NCI-H1092 treated with DMSO at 0.1 percent for 48 hours (cell line): ENCODE results near the gene TSGA10IP.

Experiments
- DNase-seq: peaks from one replicate; lab custom pipeline; 2025; lab: John Stamatoyannopoulos, UW

Gene TSGA10IP

DNA sequence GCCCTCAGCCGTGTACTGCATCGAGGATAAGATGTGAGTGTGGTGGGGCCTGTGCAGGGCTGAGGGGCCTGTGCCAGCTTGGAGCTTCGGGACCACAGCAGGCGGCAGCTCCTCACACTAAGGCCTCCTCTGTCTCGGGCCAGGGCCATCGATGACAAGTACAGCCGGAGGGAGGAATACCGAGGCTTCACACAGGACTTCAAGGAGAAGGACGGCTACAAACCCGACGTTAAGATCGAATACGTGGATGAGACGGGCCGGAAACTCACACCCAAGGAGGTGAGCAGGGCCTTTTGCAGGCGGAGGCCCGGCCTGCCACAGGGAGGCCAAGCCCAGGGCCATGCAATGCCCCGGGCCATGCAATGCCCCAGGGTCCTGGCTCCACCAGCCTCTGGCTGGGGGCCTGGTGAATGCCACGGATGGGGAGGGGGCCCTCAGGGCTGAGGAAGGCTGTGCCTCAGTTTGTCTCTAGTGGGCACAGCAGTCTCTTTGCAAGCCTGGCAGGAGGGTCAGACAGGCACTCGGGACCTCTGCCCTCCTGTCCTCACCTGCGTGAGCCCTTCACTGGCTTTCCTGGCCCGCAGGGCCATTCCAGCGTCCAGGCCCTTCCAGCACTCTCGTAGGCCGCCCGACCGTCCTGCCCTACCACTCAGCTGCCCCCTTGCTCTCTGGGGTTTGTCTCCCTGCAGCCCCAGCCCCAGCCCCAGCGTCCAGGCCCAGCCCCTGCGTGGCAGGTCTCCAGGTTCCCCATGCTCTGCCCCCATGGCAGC, 32.5 kb downstream of the TSGA10IP start:
- no peak for DNase-seq

DNA sequence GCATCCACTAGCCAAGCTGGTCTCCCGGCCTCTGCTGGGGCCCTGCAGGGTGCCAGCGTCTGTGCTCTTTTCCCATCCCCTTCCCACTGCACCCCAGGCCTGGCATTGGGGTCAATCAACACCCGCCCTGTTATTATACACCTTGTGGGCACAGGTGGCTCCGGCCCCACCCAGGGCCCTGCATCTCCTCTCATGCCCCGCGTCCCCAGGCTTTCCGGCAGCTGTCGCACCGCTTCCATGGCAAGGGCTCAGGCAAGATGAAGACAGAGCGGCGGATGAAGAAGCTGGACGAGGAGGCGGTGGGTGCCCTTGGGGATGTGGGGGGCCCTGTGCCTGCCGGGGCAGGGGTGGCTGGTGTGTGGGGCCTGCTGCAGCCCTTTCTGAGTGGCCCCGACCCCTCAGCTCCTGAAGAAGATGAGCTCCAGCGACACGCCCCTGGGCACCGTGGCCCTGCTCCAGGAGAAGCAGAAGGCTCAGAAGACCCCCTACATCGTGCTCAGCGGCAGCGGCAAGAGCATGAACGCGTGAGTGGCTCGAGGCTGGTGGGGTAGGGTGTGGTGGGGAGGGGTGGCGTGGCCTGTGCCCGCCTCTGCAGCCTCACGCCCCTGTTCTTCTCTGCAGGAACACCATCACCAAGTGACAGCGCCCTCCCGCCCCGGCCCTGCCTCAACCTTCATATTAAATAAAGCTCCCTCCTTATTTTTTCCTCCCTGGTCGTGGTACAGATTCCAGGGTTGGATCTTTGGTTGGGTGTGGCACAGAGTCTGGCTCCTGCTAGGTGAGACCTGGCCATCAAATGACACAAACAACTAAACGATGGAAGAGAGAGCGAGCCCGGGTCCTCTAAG, 33.3 kb downstream of the TSGA10IP start:
- DNase-seq = no peak

DNA sequence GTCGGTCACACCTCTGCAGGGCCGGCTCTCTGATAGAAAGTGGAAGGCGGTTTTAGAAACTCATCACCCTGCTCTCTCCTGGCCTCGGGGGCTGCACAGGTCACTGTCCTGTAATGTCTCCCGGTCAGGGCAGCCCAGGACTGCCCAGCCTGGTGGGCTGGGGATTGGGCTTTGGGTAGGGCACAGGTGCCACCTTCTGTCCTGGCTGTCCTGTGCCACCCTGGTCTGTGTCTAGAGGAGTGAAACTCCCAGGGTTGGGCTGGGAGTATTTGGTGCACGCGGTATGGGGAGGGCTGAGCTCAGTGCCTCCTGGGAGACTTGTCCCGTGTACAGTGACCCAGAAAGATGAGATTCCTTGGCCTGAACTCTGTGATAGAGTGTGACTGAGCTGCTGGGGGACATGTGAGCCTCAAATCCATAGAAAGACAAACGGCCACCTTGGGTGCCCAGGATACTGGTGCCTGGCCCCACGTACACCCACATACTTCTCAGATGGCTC, 34.0 kb downstream of the TSGA10IP start:
- DNase-seq = no peak

DNA sequence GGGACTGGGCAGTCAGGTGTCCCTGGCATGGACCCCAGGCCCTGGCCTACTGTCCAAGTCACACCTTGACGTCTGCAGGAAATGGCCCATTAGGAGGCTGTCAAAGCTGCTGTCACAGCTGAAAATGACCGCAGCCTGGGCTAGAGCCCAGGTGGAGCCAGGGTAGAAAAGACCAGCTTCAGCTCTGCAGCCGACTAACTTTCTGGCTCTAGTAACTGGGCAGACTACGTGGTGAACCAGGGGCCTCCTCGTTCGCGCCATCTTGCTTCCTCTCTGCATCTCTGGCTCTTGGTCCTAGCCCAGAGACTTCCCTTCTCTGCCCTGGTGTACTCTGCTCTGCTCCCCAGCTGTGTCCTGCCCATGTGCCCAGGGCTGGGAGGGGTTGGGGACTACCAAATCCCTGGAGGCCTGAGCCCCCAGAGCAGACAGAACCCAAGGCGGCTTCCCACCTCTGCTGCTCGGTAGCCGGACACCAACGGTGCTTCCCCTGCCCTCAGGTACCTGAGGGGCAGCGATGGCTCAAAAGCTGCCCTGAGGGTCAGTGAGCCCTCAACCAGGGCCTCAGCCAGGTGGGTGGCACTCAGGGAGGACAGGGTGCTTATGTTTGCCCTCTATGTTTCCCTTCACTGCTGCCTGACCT, 35.9 kb downstream of the TSGA10IP start:
- no peak for DNase-seq

DNA sequence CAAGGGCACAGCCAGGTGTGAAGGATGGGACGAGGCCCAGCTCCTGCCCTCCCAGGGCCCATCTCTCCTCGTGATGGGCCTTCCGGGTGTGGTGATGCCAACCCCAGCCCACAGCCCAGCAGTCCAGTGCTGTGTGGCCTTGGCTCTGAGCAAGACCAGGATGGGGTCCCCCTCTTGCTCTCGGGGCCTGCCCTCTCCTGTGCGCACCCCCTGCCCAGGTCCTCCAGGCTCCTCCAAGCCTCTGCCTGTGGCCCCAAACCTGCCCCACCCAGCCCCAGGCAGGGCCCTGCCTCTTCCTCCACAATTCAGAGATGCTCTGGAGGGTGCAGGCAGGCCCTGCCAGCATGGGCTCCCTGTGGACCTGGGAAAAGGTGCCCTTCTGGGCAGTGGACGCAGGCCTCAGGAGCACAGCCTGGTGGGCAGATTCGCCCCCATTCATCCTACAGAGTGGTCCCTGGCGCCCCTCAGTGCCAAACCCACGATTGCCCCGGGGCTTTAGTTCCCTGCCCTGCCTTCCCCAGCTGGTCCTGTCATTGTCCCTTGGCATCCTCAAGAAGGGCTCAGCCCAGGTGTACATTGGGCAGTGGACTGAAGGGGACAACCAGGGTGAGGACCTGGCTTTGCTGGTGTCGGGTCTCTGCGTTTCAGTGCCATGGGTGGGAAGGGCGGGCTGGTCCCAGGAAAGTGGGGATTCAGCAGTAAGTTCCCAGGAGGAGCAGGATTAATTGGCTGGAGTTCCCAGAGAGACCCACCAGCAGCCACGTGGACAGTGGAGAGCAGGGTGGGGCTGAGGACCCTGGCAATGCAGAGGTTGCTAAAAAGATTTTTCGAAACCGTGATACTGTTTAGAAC, 36.9 kb downstream of the TSGA10IP start:
- no peak for DNase-seq

DNA sequence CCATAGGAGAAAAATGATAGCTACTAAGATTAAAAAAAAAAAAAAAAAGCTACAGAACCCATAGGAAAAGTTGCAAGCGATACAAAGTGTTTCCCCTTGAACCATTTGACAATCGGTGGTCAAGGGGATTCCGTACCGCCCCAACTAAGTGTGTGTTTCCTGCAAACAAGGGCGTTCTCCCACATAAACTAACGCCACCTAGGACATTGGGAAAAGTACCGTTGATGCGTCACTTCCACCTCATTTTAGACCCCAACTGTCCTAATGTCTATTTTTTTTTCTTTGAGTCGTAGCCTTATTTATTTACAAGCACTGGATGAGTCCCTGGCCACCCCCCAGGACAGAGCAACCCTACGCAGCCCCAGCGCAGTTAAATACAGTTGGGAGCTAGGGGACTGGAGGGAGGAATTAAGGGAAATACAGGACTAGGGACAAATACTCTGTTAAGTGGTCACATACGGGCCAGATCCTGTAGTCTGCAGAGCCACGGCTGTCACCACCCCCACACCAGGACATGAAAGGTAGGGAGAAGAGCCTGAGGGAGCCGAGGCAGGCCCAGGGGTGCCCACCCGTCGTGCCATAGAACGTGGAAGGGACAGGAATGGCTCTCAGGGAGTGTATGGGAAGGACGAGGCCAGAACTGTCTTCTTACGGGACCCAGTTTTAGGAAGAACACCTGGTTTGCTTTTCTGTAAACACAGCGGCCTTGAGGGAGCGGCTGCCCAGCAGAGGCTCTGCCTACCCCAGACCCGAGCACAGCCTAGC, 37.7 kb downstream of the TSGA10IP start:
- DNase-seq = no peak

DNA sequence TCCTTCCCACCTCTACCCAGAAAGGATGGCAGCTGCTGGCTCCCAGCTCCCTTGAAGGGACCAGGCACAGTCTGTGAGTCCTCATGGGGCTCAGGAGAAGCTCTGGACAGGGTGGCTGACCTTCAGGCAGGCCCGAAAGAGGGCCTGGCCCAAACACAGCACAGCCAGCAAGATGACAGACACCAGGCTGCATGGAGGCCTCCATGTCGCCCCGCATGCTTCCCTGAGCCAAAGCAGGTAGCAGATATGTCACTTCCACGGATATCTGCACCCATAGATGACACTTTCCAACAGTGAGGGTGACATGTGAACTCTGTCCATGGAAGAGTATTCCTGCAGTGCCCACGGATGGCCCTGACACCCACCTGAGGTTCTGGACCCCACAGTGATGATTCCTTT, 38.3 kb downstream of the TSGA10IP start:
- DNase-seq = no peak

DNA sequence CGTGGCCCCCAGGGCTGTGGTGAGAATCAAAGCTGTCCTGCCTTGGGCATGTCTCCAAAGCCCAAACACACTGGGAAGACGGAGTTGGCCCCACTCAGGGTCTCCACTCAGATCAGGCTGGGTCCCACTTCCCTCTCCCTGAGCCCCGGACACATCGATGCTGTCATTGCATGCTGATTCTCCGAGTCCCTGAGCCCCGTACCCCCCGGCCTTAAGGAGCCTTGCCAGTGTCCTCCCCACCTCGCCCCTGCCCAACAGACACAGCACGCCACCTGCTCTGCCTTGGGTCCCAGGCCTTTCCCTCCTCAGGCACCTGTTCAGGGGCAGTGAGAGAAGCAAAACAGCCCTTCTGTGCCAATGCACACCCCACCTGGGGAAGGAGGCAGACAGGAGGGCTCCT, 42.1 kb downstream of the TSGA10IP start:
- no peak for DNase-seq

DNA sequence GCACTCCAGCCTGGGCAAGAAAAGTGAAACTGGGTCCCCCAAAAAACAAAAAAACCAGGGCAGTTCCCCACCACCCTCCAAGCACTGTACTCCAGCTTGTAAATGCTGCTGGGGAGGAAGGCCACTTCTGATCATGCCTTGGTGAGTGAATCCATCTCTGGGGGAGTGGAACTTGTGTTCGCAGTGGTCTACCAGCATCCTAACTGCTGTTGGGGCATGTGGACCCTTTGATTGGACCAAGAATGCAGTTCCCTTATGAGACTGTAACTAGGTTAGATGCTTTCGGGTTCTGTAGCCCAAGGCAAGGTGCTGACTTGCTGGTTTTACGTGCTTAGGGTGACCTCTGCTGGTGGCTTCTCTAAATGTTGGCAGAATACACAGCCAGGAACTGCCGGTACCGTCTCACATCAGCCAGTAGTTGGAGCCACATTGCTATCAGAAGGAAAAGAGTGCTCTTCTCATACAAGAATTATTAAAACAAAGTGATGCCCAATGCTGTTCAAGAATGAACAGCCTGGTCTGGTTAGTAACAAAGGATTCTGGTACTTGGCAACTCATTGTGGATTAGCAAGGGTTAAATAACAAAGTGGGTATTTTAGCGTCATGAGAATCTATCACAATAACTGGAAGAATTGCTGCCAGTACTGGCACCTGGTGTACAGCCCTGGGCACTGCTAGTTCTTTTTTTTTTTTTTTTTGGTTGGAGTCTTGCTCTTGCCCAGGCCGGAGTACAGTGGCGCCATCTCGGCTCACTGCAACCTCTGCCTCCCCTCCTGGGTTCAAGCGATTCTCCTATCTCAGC, 43.7 kb downstream of the TSGA10IP start:
- DNase-seq = peak; percentile 97

DNA sequence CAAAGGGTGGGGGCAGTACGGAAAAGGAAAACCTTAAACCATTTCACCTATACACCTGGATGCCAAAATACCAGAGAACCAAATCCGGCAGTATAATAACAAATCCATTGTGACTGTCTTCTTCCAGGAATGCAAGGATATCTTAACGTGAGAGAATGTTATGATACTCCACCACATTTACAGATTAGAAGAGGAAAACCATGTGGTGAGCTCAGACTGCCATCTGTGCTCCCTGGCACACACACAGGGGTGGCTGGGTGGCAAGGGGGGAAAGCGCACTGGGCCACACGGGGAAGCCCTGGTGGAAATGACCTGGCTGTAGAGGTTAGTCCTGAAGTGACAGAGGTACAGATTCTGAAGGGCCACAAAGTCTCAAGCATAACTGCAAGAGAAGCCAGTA, 46.8 kb downstream of the TSGA10IP start:
- no peak for DNase-seq

DNA sequence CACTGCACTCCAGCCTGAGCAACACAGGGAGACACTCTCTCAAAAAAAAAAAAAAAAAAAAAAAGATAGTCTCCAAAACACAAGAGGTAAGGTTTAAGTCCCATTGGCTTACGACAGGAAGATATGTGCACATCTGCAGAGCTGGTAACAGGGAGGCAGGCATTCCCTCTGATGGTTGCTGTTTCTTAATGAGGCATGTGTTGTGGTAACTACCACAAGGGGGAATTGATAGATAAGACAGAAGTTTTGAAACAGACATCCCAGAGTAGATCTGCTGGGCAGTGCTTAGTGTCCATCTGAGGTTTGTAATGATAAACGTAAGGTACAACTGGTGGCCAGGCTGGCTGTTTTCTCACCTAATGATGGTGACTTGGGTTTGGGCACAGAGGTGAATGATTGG, 52.0 kb downstream of the TSGA10IP start:
- DNase-seq = no peak

DNA sequence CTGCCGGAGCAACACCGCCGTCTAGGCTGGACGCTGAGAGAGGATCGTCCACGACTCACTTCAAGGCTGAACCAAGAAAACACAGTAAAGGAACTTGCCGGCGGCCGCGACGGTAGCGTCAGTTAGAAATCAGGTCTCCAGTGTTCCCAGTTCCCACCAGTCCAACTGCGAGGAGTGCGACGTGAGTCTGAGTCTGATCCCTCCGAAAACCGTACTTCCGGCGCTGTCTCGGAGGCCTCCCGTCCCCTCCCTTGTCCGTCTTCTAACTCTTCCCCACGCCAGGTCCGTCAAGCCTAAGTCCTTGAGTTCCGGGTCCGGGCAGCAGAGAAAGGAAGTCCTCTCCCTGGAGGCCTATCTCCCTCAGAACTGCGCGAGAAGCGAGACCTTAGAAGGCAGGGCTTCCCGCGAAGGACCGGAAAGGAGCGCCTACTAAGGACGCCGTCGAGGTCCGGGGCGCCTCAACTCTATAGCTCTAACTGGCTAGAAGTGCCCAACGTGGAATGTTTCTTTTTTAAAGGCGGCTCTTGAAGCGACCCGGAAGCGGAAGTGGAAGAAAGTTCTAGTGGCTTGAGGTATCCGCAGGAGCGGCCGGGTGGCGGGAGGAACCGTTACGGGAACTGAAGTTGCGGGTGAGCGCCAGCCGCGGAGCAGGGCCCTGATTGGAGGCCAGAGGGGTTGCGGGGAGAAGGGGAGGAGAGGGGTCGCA, 56.8 kb downstream of the TSGA10IP start, which contains the start of the genes BANF1 and EIF1AD:
TSS of gene BANF1 (plus strand) at position 562 of the 706 bp plus-strand sequence. CDS start 748 bp downstream, outside the sequence.
TSS of gene EIF1AD (minus strand) at position 216 of the 706 bp plus-strand sequence. CDS start 1,768 bp downstream, outside the sequence.
- DNase-seq = peak; percentile 99

DNA sequence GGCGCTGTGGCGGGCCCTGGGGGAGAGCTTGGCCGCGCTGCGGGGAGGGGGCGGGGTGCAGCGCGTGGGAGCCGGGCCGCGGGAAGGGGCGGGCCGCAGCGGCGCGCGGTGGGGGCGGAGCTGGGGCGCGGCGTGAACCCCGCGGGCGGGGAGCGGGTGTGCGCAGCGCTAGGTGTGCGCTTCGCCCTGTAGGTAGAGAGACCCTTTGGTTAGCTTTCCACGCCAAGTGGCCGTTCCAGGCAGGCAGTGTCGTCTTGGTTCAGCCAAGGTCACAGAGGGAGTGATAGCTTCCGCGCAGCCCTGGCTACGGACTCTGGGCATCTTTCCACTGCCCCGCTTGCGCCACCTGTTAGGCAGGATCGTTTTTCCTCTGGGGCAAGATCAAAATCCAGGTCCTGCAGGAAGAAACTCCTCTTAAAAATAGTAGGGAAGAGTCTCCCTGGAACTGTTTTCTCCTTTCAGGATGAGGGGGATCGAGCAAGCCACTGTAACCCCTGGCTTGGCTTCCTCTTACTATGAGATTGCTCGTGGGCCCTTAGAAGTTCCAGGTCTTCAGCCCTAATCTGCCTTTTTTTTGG, 57.5 kb downstream of the TSGA10IP start:
- peak; percentile 70 for DNase-seq

DNA sequence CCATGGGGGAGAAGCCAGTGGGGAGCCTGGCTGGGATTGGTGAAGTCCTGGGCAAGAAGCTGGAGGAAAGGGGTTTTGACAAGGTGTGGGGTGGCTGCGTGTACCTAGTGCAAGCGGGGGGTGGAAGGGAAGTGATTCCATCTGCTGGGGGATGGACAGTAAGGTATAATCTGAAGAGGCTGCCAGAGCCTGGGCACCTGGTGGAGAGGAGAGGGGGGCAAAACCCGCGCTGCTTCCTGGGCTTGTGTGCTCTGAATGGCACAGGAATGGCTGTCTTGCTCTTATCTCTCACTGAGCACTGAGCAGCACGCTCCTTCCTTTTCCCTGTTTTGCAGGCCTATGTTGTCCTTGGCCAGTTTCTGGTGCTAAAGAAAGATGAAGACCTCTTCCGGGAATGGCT, 58.0 kb downstream of the TSGA10IP start:
- no peak for DNase-seq

DNA sequence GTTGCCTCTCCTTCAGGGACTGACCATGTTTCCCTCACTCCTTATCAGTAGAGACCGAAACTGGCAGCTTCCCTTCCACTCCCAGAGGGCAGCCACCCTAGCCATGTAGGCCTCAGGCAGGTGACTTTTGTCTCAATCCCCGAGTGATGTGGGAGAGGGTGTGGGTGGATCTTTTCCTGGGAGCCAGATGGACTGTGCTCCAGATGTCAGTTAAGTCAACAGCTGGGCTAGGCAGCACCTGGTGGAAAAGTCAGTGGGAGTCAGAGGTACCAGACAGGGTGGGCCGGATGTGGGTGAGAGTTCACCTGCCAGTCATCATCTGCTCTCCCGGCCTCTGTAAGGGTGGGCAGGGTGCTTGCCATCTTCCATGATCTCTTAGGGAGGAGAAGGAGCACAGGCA, 58.9 kb downstream of the TSGA10IP start:
- DNase-seq = no peak

DNA sequence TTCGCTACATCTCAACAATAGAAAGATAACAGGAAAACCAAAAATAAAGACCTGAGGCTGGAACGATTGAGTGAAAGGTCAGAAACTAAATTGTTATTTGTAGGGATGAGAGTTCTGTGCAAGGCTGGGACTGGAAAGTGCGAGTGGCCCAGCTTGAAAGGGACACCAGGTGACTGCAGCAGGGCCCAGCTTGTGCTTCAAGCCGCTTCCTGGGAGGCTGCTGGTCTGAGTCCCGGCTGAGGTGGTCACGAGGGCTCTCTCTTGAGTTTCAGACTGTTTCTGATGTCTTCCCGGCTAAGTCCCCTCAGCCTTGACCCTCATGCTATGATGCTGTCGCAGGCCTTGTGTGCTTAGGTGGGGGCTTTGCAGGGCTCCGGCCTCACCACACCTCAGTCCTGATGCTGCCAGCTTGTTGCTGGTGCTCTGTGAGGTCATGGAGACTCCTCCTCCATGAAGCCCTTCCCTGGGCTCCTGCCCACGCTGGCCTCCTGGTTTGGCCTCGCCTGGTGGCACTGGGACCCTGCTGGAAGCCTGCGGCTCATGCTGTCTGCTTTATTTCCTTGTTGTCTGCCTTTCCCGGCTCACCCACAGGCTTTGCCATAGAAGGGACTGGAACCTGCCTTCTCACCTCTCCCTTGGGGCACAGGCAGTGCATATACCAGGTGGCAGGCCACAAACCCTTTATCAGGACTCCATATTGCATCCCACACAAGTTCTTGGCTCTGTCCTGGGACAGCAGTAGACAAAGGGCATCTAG, 61.0 kb downstream of the TSGA10IP start:
- no peak for DNase-seq

DNA sequence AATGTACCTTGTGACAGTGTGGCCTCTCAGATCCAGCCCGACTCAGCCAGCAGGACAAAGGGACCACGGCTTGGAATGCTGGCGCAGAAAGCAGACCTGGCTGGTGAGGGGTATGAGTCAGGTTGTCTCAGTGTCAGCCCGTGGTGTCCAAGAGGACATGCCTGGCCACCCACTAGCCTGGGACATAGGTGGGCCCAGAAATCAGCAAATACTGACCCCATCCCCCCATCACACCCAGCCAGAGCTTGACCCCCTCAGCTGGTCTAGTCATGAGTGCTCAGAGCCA, 61.6 kb downstream of the TSGA10IP start:
- no peak for DNase-seq

DNA sequence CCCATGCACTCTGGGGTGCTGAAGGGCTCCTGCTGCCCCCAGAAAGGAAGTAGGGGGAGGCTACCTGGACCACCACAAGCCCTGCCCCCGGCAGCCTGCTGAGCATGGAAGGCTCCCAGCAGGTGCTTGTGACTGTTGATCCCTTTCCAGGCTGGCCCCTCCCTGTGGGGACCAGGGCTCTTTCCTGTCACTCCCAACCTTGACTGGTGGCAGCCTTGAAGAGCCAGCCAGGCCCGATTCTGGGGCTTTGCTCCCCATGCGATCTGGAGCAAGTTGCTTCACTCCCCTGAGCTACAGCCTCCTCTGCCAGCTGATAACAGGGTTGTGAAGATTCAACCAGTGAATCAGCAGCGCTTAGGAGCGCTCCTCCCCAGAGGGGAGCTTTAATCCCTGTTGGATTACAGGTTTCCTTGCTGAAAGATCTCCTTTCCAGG, 61.9 kb downstream of the TSGA10IP start:
- DNase-seq = no peak
